ENCODE data around the gene ZPR1. TPM values are rescaled to one million over a fixed set of nuclear protein-coding genes. Genes with fewer than 3 reads are reported as not detected.
"Not testable (repeated sequence)": the region's sequence is repeated elsewhere in the genome, so short reads cannot be mapped to it uniquely, and the experiment has no call there.

ZPR1 gene
- total and polyA plus RNA-seq, 4 donors = 9.4 to 56.1 (median 18.3) TPM

GRCh38 chr11:116807601-116808261 lies 19.9 kb upstream of the ZPR1 start:
- no peaks in the 10 kb centered on the region for H3K27me3 ChIP-seq (ENCODE audit: control insufficient read depth in 4 of 4, insufficient read depth in 4 of 4, low read length in 3 of 4)
- H3K9ac ChIP-seq (ENCODE audit: low read depth in 1 of 2, low read length in 2 of 2) = peak overlapping the region in 1 of 2 donors; percentile 44
- H3K27ac ChIP-seq (ENCODE audit: low read depth in 1 of 2, low read length in 2 of 2) = peak overlapping the region; percentile 92 to 94
- no peak for TF ChIP-seq MAX (IDR thresholded peaks at IDR 0.05)
- no peak for TF ChIP-seq HNF4G (IDR thresholded peaks at IDR 0.05)
- no peak for TF ChIP-seq TAF1 (conservative IDR thresholded peaks at IDR 0.05)
- TF ChIP-seq FOXA2 (IDR thresholded peaks at IDR 0.05) = no peak
- no peak for TF ChIP-seq HNF4A (conservative IDR thresholded peaks at IDR 0.05)
- no peak for TF ChIP-seq SP1 (IDR thresholded peaks at IDR 0.05)
- no peak for TF ChIP-seq YY1 (IDR thresholded peaks at IDR 0.05)
- H3K9me3 ChIP-seq (ENCODE audit: control insufficient read depth in 4 of 4, low read length in 3 of 4) = no peaks in the 10 kb centered on the region
- 68% methylated on average over 6 of the region's 6 CpGs for WGBS
- no peaks in the 10 kb centered on the region for H3K36me3 ChIP-seq (ENCODE audit: control insufficient read depth in 4 of 4, insufficient read depth in 3 of 4, low read depth in 1 of 4, low read length in 3 of 4)
- H3K4me3 ChIP-seq (ENCODE audit: low read depth in 1 of 3, low read length in 3 of 3) = no peak overlapping the region
- H3K4me1 ChIP-seq (ENCODE audit: control insufficient read depth in 4 of 4, insufficient read depth in 4 of 4, low read length in 3 of 4) = peaks cover 18 to 39% (median 33%) of the 10 kb centered on the region in 4 donors
- DNase-seq (ENCODE audit: low spot score) = no peak

- H3K27me3 ChIP-seq (ENCODE audit: control insufficient read depth in 4 of 4, insufficient read depth in 4 of 4, low read length in 3 of 4) = no peaks in the 10 kb centered on the region
- WGBS = 71% methylated on average over 3 of the region's 3 CpGs
- no peaks in the 10 kb centered on the region for H3K36me3 ChIP-seq (ENCODE audit: control insufficient read depth in 4 of 4, insufficient read depth in 3 of 4, low read depth in 1 of 4, low read length in 3 of 4)
- H3K9ac ChIP-seq (ENCODE audit: low read depth in 1 of 2, low read length in 2 of 2) = no peak overlapping the region
- H3K9me3 ChIP-seq (ENCODE audit: control insufficient read depth in 4 of 4, low read length in 3 of 4) = no peaks in the 10 kb centered on the region
- no peak for DNase-seq (ENCODE audit: low spot score)
- no peak overlapping the region for H3K27ac ChIP-seq (ENCODE audit: low read depth in 1 of 2, low read length in 2 of 2)
- TF ChIP-seq HNF4G (IDR thresholded peaks at IDR 0.05) (no peak), REST (IDR thresholded peaks at IDR 0.05) (no peak), FOXA1 (IDR thresholded peaks at IDR 0.05) (no peak), RAD21 (IDR thresholded peaks at IDR 0.05) (no peak), JUND (IDR thresholded peaks at IDR 0.05) (no peak), GABPA (IDR thresholded peaks at IDR 0.05 in 1 of 2, conservative IDR thresholded peaks at IDR 0.05 in 1 of 2) (no peak), YY1 (IDR thresholded peaks at IDR 0.05) (no peak), HNF4A (conservative IDR thresholded peaks at IDR 0.05) (no peak), EGR1 (IDR thresholded peaks at IDR 0.05; ENCODE audit: low read depth in 2 of 2) (no peak), TAF1 (conservative IDR thresholded peaks at IDR 0.05) (no peak), FOXA2 (IDR thresholded peaks at IDR 0.05) (no peak)
- TF ChIP-seq, protein P1, sequence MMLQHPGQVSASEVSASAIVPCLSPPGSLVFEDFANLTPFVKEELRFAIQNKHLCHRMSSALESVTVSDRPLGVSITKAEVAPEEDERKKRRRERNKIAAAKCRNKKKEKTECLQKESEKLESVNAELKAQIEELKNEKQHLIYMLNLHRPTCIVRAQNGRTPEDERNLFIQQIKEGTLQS (IDR thresholded peaks at IDR 0.05) = no peak
- TF ChIP-seq, protein P2, sequence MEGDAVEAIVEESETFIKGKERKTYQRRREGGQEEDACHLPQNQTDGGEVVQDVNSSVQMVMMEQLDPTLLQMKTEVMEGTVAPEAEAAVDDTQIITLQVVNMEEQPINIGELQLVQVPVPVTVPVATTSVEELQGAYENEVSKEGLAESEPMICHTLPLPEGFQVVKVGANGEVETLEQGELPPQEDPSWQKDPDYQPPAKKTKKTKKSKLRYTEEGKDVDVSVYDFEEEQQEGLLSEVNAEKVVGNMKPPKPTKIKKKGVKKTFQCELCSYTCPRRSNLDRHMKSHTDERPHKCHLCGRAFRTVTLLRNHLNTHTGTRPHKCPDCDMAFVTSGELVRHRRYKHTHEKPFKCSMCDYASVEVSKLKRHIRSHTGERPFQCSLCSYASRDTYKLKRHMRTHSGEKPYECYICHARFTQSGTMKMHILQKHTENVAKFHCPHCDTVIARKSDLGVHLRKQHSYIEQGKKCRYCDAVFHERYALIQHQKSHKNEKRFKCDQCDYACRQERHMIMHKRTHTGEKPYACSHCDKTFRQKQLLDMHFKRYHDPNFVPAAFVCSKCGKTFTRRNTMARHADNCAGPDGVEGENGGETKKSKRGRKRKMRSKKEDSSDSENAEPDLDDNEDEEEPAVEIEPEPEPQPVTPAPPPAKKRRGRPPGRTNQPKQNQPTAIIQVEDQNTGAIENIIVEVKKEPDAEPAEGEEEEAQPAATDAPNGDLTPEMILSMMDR (IDR thresholded peaks at IDR 0.05; ENCODE audit: low read depth, low read length, missing input control) = no peak
- no peak overlapping the region for H3K4me3 ChIP-seq (ENCODE audit: low read depth in 1 of 3, low read length in 3 of 3)
- peaks cover 13 to 31% (median 25%) of the 10 kb centered on the region in 4 donors for H3K4me1 ChIP-seq (ENCODE audit: control insufficient read depth in 4 of 4, insufficient read depth in 4 of 4, low read length in 3 of 4)
Observed at GRCh38 chr11:116804001-116804400, 16.2 kb upstream of the ZPR1 start.

DNA sequence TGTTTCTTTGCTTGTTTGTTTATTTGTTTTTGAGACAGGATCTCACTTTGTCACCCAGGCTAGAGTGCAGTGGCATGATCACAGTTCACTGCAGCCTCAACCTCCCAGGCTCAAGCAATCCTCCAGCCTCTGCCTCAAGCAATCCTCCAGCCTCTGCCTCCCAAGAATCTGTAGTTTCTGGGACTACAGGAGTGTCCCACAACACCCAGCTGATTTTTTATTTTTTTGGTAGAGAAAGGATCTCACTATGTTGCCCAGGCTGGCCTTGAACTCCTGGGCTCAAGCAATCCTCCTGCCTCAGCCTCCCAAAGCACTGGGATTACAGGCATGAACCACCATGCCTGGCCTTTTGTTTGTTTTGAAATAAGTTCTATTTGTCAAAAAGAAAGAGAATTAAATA lies 13.8 kb upstream of the ZPR1 start:
- not testable (repeated sequence) for H3K27me3 ChIP-seq (ENCODE audit: control insufficient read depth in 4 of 4, insufficient read depth in 4 of 4, low read length in 3 of 4); H3K27ac ChIP-seq (ENCODE audit: low read depth in 1 of 2, low read length in 2 of 2); DNase-seq (ENCODE audit: low spot score); H3K36me3 ChIP-seq (ENCODE audit: control insufficient read depth in 4 of 4, insufficient read depth in 3 of 4, low read depth in 1 of 4, low read length in 3 of 4); H3K9ac ChIP-seq (ENCODE audit: low read depth in 1 of 2, low read length in 2 of 2); H3K4me3 ChIP-seq (ENCODE audit: low read depth in 1 of 3, low read length in 3 of 3); H3K9me3 ChIP-seq (ENCODE audit: control insufficient read depth in 4 of 4, low read length in 3 of 4)
- peaks cover 11 to 21% (median 14%) of the 10 kb centered on the region in 4 donors for H3K4me1 ChIP-seq (ENCODE audit: control insufficient read depth in 4 of 4, insufficient read depth in 4 of 4, low read length in 3 of 4)

Data from liver (tissue), 9 donors.